Stimulated activated CD8-positive, alpha-beta memory T cell treated with anti-CD3 and anti-CD28 coated beads, Interleukin-15, amount 100 ng/mL, for 4 hours (primary cell): Measurements from ENCODE around the gene MBL2.
A peak's percentile ranks its signal among the peaks of the same experiment; 100 is the strongest.

Experiments
- DNase-seq, 2 donors: peaks; one replicate each; pipeline ENCODE4 v3.0.0-alpha.2; 2020; ENCODE audit warnings: low read depth in 2 of 2

Gene MBL2

DNA sequence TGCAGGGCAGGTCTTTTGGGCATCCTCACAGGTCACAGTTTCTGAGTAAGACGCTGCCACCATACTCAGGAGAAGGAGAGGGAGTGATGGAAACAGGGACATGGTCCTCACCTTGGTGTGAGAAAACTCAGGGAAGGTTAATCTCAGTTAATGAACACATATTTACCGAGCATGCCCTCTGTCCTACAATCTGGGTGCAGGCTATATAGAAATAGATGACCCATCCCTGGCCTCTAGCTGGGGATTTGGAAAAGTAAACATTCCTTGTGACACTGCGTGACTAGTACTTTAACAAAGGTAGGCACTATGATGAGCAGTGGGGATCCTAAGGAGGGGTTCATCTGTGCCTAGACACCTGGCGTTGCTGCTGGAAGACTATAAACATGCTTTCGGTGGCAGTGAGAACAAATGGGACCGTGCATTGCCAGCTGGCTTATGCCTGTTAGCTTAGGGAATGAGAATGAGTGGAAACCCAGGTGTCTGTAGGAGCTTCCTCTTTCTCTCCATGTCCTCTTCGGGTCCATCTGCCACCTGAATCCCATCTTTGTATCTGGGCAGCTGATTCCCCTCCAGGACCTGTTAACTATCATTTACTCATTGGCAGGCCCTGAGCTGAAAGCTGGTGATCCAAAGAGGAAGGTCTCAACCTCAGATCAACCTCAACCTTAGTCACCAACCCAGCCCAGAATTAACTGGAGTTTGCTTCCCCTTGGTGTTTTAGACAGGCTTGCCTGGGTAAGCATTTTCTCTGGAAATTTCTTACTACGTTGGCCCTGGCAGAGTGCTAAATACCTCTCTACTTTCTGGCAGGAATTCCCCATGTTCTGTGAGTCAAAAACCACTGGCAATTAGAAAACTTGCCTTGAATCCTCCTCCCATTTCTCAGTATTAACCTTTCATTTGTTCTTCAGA lies 794 bp downstream of the MBL2 start:
- DNase-seq, result no peak

- no peak for DNase-seq
These were observed 1.7 kb downstream of the MBL2 start for GRCh38 chr10:52770904-52771303.

DNA sequence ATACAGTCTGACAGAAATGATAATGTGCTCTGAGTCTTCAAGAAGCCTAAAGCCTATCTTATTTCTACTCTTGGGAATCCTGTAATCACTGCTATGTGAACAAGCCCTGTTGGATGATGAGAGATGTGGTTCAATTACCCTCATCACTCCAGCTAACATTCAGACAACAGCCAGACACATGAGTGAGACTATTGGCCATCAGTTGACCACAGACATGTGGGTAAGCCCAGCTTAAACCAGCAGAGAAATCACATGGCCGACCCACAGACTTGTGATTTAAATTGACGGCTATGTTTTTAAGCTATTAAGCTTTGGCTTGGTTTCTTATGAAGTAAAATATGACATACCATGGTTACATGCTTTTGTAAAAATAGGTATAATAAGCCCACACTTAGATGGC lies 2.6 kb downstream of the MBL2 start:
- no peak for DNase-seq

GRCh38 chr10:52768001-52768532 lies 4.5 kb downstream of the MBL2 start:
- no peak for DNase-seq

- DNase-seq, result no peak
These were observed 10.5 kb downstream of the MBL2 start for GRCh38 chr10:52762088-52762487.

GRCh38 chr10:52759154-52759553 lies 13.4 kb downstream of the MBL2 start:
- DNase-seq, result no peak

- no peak for DNase-seq
These were observed 14.2 kb downstream of the MBL2 start for GRCh38 chr10:52758406-52758805.

DNA sequence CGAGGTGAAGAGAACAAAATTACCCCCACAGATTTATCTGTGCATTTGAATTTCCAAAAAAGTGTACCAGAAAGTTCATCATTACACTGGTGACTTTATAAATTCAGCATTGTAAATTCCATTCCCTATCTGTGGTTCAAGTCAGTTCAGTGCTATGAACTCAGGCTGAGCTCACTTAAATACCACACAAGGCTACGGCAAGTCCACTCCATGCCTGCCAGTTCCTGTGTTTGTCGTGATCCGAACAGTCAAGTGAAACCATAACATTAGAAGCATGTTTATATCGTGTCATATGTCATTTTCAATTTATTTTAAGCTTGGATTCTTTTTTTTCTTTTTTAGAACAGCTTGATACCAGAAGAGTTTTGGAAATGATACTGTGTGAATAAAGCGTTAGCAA lies 14.8 kb downstream of the MBL2 start:
- no peak for DNase-seq

GRCh38 chr10:52756966-52757365 lies 15.6 kb downstream of the MBL2 start:
- no peak for DNase-seq

- DNase-seq, result no peak
These were observed 16.3 kb downstream of the MBL2 start for GRCh38 chr10:52756295-52756694.

DNA sequence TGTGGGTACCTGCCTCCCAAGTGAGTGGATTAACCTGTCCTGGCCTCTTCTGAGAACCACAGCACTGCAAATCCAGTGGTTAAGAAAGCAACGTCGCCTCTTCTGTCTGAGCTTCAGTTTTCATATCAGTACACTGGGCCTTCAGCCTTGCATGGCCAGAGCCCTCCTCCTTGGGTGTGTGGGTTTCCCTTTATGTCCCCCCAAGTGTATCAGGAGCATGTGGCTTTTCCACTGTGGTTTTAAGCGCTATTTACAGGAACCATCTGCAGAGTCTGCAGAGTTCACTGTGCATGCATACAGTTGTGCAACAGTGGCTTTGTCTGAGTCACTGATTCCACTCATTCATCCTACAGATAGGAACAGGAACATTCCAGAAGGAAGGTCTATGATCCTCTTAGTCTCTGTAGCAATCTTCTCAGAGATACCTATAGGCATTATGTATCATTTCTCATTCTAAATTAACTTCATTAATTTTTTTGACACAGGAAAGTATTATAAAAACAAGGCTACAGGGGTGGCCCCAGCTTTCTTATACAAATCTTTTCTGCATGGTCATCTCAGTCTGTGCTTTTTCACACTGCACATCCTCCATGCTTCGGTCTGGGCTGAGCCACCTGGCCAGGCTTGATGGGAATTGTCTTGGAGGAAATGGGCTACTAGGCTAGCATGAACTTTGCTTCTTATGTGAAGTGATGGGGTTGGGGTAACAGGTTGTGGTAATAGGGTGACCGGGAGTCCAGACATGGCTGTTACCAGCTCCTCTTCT lies 17.1 kb downstream of the MBL2 start:
- DNase-seq, result no peak

DNA sequence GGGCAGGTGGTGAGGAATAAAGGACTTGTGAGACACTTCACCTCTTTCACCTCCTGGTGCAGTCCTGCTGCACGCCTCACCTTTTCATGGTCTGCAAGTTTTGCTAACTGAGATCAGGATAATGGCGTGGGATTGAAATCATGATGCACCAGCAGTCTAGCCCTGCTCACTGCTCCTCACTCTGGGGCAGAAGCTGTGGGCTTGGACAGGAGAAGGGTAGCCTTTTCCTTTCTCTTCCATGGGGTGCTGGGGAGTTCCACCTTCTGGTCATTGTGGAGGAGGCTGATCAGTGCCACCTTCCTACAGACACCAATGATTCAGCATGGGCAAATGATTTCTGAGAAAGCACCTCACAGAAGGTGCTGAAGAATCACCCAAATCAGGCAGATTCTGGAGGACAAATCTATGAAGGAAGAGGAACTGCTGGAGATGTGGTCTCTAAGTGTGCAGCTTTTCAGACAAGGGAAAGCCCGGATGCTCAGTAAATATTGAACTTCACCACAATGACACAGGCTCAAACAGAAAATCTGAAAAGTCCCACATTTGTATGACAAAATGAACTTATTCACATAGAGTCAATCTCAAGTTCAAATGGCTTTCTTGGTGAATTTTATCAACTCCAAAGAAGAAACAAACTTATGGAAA lies 19.7 kb downstream of the MBL2 start:
- DNase-seq, result no peak

DNA sequence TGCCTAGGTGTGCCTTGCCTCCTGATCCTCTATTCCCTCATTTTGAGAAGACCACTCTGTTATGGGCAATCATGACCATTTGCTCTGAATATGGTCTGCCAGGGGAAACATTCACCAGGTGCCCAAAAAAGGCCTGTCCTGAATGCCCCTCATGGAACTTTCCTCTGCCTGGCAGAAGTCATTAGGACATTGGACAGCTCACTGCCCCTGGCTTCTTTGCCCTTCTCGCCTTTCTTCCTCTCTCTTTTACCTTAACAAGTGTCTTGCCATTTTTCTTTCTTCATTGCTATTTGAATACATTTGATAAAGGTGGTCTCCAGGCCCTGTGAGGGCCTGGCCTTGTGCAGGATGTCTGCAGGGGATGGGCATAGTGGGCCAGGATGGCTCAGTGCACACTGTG lies 20.3 kb downstream of the MBL2 start:
- no peak for DNase-seq

DNA sequence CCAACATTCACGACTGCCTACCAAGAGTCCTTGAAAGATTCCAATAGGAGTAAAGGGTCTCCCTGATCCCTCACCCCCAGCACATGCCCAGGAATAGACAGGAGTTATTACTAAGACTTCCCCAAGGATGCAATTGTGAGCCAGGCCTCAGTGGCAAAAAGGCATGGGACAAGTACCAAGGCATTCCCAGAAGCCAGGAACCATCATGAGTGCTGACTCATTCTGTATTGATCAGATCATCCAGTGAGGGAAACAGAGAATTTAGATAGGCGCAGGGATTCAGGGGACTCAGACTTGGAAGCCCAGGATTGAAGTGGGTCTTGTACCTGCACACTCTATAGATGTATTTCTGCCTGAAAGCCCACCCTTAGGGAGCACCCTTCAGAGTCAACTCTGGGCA lies 21.2 kb downstream of the MBL2 start:
- no peak for DNase-seq

DNA sequence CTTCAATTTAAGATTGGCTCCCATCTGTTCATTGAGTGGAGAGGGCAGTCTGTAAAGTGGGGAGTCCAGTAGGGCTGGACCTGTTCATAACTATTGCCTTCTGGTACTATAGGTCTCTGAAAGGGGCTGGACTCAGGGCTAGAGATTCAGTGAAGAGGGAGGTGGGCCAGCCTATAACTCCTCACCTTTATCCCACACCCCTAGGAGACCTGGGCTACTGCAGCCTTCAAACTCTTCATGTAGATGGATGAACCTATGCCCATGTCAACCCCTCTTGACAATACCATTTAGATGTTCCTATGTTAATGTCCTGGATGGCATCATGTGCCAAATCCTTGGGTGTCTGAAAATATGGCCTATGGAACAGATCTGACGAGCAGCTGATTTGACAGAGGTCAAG lies 22.0 kb downstream of the MBL2 start:
- DNase-seq, result no peak

DNA sequence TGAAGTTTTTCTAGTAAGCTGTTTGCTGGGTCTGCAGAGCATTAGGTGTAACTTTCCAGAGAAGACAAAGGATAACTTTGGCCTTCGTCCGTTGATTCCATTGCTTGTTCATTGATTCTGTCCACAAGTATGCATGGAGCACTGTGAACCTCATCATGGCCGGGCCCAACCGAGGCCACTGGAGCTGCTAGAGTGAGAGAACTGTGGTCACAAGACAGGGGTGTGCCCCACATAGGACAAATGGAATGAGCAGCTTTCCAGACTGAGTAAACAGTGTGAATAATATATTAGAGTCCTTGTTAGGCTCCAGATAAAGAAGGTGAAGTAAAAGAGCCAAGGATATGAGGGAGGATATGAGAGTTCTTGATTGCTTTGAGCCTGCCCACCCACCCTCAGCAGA lies 24.9 kb downstream of the MBL2 start:
- no peak for DNase-seq

DNA sequence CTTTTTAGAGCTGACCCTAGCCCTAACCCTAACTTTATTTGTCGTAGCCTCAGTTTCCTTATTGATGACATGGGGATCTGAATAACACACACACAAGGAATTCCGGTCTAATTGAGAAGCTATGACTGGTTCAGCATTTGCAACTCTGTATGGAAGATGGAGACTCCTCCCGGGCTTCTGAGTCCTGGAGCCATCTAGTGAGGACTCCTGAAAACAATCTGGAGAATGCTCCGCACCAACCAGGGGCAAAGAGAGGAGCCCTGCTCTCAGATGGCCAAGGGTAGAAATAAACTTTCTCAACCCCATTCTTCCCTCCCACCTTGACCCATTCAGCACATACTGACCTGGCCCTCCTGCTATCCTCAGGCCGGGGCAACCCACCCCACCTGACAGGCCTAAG lies 26.4 kb downstream of the MBL2 start:
- no peak for DNase-seq

DNA sequence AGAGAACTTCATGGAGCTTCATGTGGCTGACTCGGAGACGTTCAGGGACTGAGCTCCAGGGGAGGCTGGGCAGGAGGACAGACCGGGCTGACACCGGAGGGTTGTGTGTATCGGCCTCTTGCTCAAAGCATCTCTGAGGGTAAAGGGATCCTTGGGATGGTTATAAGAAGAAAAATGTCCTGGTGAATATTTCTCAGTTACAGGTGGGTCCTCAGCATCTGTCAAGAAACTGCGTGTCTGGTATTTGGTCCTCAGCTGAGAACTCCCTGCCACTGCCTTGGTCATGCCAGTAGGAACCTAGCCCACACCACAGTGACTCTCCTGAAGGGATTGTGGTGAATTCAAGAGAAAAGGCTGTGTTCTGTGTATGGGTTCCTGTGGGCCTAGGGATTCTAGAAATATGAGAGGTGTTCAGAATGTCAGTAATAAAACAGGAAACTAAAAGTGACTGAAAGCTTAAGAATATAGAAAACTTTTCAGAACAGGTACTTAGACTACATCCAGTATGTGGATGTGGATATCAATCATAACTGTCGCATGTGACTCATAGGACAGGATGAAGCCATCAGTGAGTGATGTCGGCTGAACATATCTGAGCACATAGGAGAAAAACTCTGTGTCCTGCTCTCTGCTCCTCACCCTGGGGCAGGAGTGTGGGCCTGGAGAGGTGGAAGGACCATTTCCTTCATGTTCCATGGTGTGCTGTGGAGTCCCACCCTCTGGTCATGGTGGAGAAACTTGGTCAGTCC lies 28.4 kb downstream of the MBL2 start:
- no peak for DNase-seq

DNA sequence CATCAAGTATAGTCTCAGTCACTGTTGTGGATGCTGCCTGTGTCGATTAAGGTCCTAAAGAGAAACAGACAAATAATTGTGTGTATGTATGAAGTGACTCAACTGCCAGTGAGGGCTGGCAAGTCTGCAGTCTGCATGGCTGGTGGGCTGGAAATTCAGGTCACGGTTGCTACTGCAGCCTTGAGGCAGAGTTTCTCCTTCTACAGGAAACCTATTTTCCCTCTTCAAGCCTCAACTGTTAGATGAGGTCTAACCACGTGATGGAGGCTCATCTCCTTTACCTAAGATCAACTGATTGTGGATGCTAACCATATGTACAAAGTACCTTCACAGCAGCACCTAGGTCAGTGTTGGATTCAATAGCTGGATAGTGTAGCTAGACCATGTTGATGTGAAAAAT lies 29.9 kb downstream of the MBL2 start:
- no peak for DNase-seq

- DNase-seq, result no peak
These were observed 30.7 kb downstream of the MBL2 start for GRCh38 chr10:52741851-52742250.

DNA sequence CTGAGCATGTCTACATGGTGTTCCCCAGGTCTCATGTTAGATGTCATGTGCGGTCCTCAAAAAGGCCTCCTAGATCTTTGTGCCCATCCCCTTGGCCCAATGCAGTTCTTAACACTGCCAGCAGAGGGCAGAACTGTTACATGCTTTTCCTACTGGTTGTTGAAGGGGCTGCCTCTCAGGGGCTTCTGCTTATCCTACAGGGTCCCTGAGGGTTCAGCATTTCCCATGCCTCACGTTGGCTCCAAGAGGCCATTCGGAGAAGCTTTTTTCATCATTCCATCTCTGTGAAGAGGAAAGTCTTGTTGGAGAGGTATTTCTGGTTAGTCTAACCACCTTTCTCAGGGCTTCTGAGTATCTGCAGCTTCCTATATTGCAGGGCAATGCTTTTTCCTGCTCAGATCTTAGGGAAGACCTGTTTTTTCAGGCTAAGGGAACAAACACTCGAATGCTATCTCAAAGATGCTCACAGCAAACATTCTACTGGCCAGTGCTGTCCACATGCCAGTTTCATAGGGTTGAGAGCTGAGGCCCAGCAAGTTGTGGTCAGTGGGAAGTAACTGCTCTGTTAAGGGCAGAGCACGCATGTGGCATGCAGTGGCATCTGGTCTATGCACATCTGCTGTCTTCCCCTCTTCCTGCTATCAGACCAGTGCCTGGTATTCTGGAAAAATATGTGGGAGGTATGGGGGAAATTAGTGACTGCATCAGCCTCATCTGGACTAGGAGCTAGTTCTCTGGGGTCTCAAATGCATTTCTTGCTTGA lies 31.5 kb downstream of the MBL2 start:
- DNase-seq, result peak in 1 of 2 donors; percentile 0
